Measurements from ENCODE around the gene FOXK1. TPM values are rescaled to one million over a fixed set of nuclear protein-coding genes. Genes with fewer than 3 reads are reported as not detected.
A peak's percentile ranks its signal among the peaks of the same experiment; 100 is the strongest.

Gene FOXK1
- total RNA-seq (10 to 100 TPM; 67.8 to 68.1 TPM), total RNA-seq (114 to 395 (median 213) reads per million in 172 experiments)
- 17.6 TPM for polyA plus RNA-seq (2013, experiment 1 of 2)
- 20.5 TPM for polyA plus RNA-seq (2013, experiment 2 of 2)

GRCh38 chr7:4681886-4682620 is at the start of gene FOXK1:
Gene FOXK1, plus strand, starts transcription at chr7:4682295. Its CDS starts 14 bp downstream, at chr7:4682309.
- ATAC-seq (ENCODE audit: poor library complexity) = peak; percentile 77
- CTCF ChIA-PET = interaction anchor here (0.9 to 2.0 kb wide), 4 partner anchors 10 to 49 kb away, joined by 3 to 16 read pairs (median 6); no protein-coding TSS in a partner anchor

GRCh38 chr7:4633012-4633411 is 49.1 kb upstream of the FOXK1 start:
- ChIA-PET CTCF (interaction anchor here (1.0 kb wide), 2 partner anchors 9 to 48 kb away, joined by 3 to 4 read pairs; no protein-coding TSS in a partner anchor), POLR2A (no interaction called here)
- H3K36me3 Mint-ChIP-seq (ENCODE audit: low read depth) = no peaks in the 10 kb centered on the region
- ATAC-seq (ENCODE audit: poor library complexity) (no peak), DNase-seq (no peak)
- no peaks in the 10 kb centered on the region for H3K36me3 ChIP-seq (ENCODE audit: insufficient read depth, low read length)
- TF ChIP-seq CTCF (IDR thresholded peaks at IDR 0.05) = no peak
- no peaks in the 10 kb centered on the region for H3K4me1 ChIP-seq (ENCODE audit: insufficient read depth, low read length)
- intact Hi-C loops (cut with DNase I, micrococcal nuclease) = no loop called here
- H3K27me3 ChIP-seq (ENCODE audit: control insufficient read depth in 1 of 2, insufficient read depth in 2 of 2, low read length in 2 of 2) = peaks cover 0 to 2% of the 10 kb centered on the region in 2 experiments
- no peaks in the 10 kb centered on the region for H3K27me3 Mint-ChIP-seq
- no peak overlapping the region for H3K27ac ChIP-seq (ENCODE audit: low read depth in 1 of 2, low read length in 2 of 2)
- no peak overlapping the region for H3K4me3 Mint-ChIP-seq
- H3K27ac Mint-ChIP-seq = no peak overlapping the region
- H3K9me3 Mint-ChIP-seq = no peaks in the 10 kb centered on the region
- H3K4me3 ChIP-seq (ENCODE audit: low read length) = no peak overlapping the region
- no peaks in the 10 kb centered on the region for H3K9me3 ChIP-seq (ENCODE audit: control insufficient read depth in 1 of 2, insufficient read depth in 1 of 2, low read length in 2 of 2)
- H3K4me1 Mint-ChIP-seq (ENCODE audit: low read depth) = no peaks in the 10 kb centered on the region

More at GRCh38 chr7:4681886-4682620, at the start of gene FOXK1:
- peak; percentile 54 to 93 (median 79) for DNase-seq
- Histone ChIP-seq H3K27me3 (ENCODE audit: control insufficient read depth in 1 of 2, insufficient read depth in 2 of 2, low read length in 2 of 2) (no peaks in the 10 kb centered on the region), H3K4me1 (ENCODE audit: insufficient read depth, low read length) (peaks cover 44% of the 10 kb centered on the region), H3K27ac (ENCODE audit: low read depth in 1 of 2, low read length in 2 of 2) (peak within 1 kb of the TSS; percentile 88 to 94), H3K4me3 (ENCODE audit: low read length) (peak within 1 kb of the TSS; percentile 63), H3K9me3 (ENCODE audit: control insufficient read depth in 1 of 2, insufficient read depth in 1 of 2, low read length in 2 of 2) (no peaks in the 10 kb centered on the region), H3K36me3 (ENCODE audit: insufficient read depth, low read length) (no peaks in the 10 kb centered on the region)
- H3K27me3 Mint-ChIP-seq = no peaks in the 10 kb centered on the region
- no peak for TF ChIP-seq CTCF (IDR thresholded peaks at IDR 0.05)
- POLR2A ChIA-PET = interaction anchor here (0.6 to 6.7 kb wide), 11 partner anchors 36 to 615 kb away, joined by 3 to 141 read pairs (median 3); partner anchors contain the start of gene AP5Z1
- peak within 1 kb of the TSS; percentile 97 for H3K4me3 Mint-ChIP-seq
- no peaks in the 10 kb centered on the region for H3K9me3 Mint-ChIP-seq
- peaks cover 25% of the 10 kb centered on the region for H3K36me3 Mint-ChIP-seq (ENCODE audit: low read depth)
- intact Hi-C loops (cut with DNase I, micrococcal nuclease) = loop anchor here in 1 of 2 experiments (1.0 to 5.0 kb wide), 5 partner anchors 40 to 365 kb away; partner anchors contain the start of genes AP5Z1 and RBAK
- peak within 1 kb of the TSS; percentile 98 for H3K27ac Mint-ChIP-seq
- peaks cover 33% of the 10 kb centered on the region for H3K4me1 Mint-ChIP-seq (ENCODE audit: low read depth)

DNA sequence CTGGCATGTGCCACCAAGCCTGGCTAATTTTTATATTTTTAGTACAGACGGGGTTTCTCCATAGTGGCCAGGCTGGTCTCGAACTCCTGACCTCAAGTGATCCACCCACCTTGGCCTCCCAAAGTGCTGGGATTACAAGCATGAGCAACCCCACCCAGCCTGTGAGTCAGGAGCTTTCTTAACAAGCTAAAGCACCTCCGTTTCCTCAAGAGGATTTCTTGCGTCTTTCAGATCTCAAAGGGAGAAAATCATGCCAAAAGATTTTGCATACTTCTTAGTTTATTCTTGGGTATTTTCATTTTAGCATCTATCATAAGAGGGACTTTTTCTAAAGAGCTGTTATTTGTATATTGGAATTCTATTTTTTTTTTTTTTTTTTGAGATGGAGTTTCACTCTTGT is 47.9 kb upstream of the FOXK1 start:
- Mint-ChIP-seq H3K9me3 (no peaks in the 10 kb centered on the region), H3K36me3 (ENCODE audit: low read depth) (no peaks in the 10 kb centered on the region), H3K27me3 (no peaks in the 10 kb centered on the region), H3K4me1 (ENCODE audit: low read depth) (peaks cover 6% of the 10 kb centered on the region), H3K4me3 (no peak overlapping the region), H3K27ac (no peak overlapping the region)
- intact Hi-C loops (cut with DNase I, micrococcal nuclease) = no loop called here
- ATAC-seq (ENCODE audit: poor library complexity) (no peak), DNase-seq (no peak)
- CTCF ChIA-PET = no interaction called here
- TF ChIP-seq CTCF (IDR thresholded peaks at IDR 0.05) = no peak
- POLR2A ChIA-PET = no interaction called here
- H3K4me1 ChIP-seq (ENCODE audit: insufficient read depth, low read length) = peaks cover 6% of the 10 kb centered on the region
- no peak overlapping the region for H3K27ac ChIP-seq (ENCODE audit: low read depth in 1 of 2, low read length in 2 of 2)
- H3K27me3 ChIP-seq (ENCODE audit: control insufficient read depth in 1 of 2, insufficient read depth in 2 of 2, low read length in 2 of 2) = peaks cover 0 to 2% of the 10 kb centered on the region in 2 experiments
- no peak overlapping the region for H3K4me3 ChIP-seq (ENCODE audit: low read length)
- H3K36me3 ChIP-seq (ENCODE audit: insufficient read depth, low read length) = no peaks in the 10 kb centered on the region
- no peaks in the 10 kb centered on the region for H3K9me3 ChIP-seq (ENCODE audit: control insufficient read depth in 1 of 2, insufficient read depth in 1 of 2, low read length in 2 of 2)

Measured in CD4-positive, alpha-beta T cell (primary cell).